ENCODE measurements around the gene MACO1.

The MACO1 gene

GRCh38 chr1:25500694-25501093 lies 70.0 kb downstream of the MACO1 start:
- Histone ChIP-seq H2AFZ (ENCODE audit: low read length) (no peak overlapping the region), H3K9me2 (replicated peaks; ENCODE audit: insufficient read depth, low read length) (no peaks in the 10 kb centered on the region), H3K36me3 (replicated peaks; ENCODE audit: insufficient read depth, low read length) (no peaks in the 10 kb centered on the region), H3K4me2 (ENCODE audit: low read depth, low read length) (no peak overlapping the region), H3K4me3 (ENCODE audit: low read length) (no peak overlapping the region), H3F3A (ENCODE audit: insufficient read depth, low read length) (no peaks in the 10 kb centered on the region), H3K79me2 (ENCODE audit: low read length) (no peaks in the 10 kb centered on the region), H4K20me1 (ENCODE audit: insufficient read depth, low read length) (no peaks in the 10 kb centered on the region), H3K27ac (ENCODE audit: low read length) (no peak overlapping the region), H3K9ac (ENCODE audit: low read length) (no peak overlapping the region), H3K27me3 (replicated peaks; ENCODE audit: insufficient read depth, low read length) (no peaks in the 10 kb centered on the region), H3K4me1 (ENCODE audit: low read length) (no peaks in the 10 kb centered on the region), H3K9me3 (replicated peaks; ENCODE audit: insufficient read depth, low read length) (no peaks in the 10 kb centered on the region)
- TF ChIP-seq EZH2phosphoT487 (IDR thresholded peaks at IDR 0.05; ENCODE audit: low read length) (no peak), EZH2 (optimal IDR thresholded peaks at IDR 0.05; ENCODE audit: low read depth, low read length) (no peak), CTCF (IDR thresholded peaks at IDR 0.05; ENCODE audit: low read length) (no peak)
- DNase-seq = no peak

GRCh38 chr1:25501235-25502058 lies 70.8 kb downstream of the MACO1 start:
- H2AFZ ChIP-seq (ENCODE audit: low read length) = no peak overlapping the region
- H3K9ac ChIP-seq (ENCODE audit: low read length) = no peak overlapping the region
- TF ChIP-seq EZH2 (optimal IDR thresholded peaks at IDR 0.05; ENCODE audit: low read depth, low read length) = no peak
- peak; percentile 35 for TF ChIP-seq CTCF (IDR thresholded peaks at IDR 0.05; ENCODE audit: low read length)
- no peaks in the 10 kb centered on the region for H3K4me1 ChIP-seq (ENCODE audit: low read length)
- no peak overlapping the region for H3K4me3 ChIP-seq (ENCODE audit: low read length)
- no peak for DNase-seq
- H3K36me3 ChIP-seq (replicated peaks; ENCODE audit: insufficient read depth, low read length) = no peaks in the 10 kb centered on the region
- no peaks in the 10 kb centered on the region for H4K20me1 ChIP-seq (ENCODE audit: insufficient read depth, low read length)
- no peaks in the 10 kb centered on the region for H3F3A ChIP-seq (ENCODE audit: insufficient read depth, low read length)
- no peaks in the 10 kb centered on the region for H3K79me2 ChIP-seq (ENCODE audit: low read length)
- H3K27ac ChIP-seq (ENCODE audit: low read length) = no peak overlapping the region
- H3K4me2 ChIP-seq (ENCODE audit: low read depth, low read length) = no peak overlapping the region
- H3K9me3 ChIP-seq (replicated peaks; ENCODE audit: insufficient read depth, low read length) = no peaks in the 10 kb centered on the region
- H3K9me2 ChIP-seq (replicated peaks; ENCODE audit: insufficient read depth, low read length) = no peaks in the 10 kb centered on the region
- no peaks in the 10 kb centered on the region for H3K27me3 ChIP-seq (replicated peaks; ENCODE audit: insufficient read depth, low read length)

- Histone ChIP-seq H3K36me3 (replicated peaks; ENCODE audit: insufficient read depth, low read length) (no peaks in the 10 kb centered on the region), H3K4me1 (ENCODE audit: low read length) (no peaks in the 10 kb centered on the region), H3K9me3 (replicated peaks; ENCODE audit: insufficient read depth, low read length) (no peaks in the 10 kb centered on the region), H2AFZ (ENCODE audit: low read length) (no peak overlapping the region), H3K4me3 (ENCODE audit: low read length) (no peak overlapping the region), H3K27me3 (replicated peaks; ENCODE audit: insufficient read depth, low read length) (no peaks in the 10 kb centered on the region), H3K79me2 (ENCODE audit: low read length) (no peaks in the 10 kb centered on the region), H3K4me2 (ENCODE audit: low read depth, low read length) (no peak overlapping the region), H4K20me1 (ENCODE audit: insufficient read depth, low read length) (no peaks in the 10 kb centered on the region), H3K9me2 (replicated peaks; ENCODE audit: insufficient read depth, low read length) (no peaks in the 10 kb centered on the region), H3K27ac (ENCODE audit: low read length) (no peak overlapping the region), H3F3A (ENCODE audit: insufficient read depth, low read length) (no peaks in the 10 kb centered on the region), H3K9ac (ENCODE audit: low read length) (no peak overlapping the region)
- TF ChIP-seq EZH2 (optimal IDR thresholded peaks at IDR 0.05; ENCODE audit: low read depth, low read length) (no peak), EZH2phosphoT487 (IDR thresholded peaks at IDR 0.05; ENCODE audit: low read length) (no peak), CTCF (IDR thresholded peaks at IDR 0.05; ENCODE audit: low read length) (no peak)
- DNase-seq = no peak
Observed at GRCh38 chr1:25502957-25503356, 72.3 kb downstream of the MACO1 start.

All from MM.1S (cell line).